T-helper 22 cell (primary cell): ENCODE data around the gene RASA3.
A peak's percentile ranks its signal among the peaks of the same experiment; 100 is the strongest.
"Not testable (repeated sequence)": the region's sequence is repeated elsewhere in the genome, so short reads cannot be mapped to it uniquely, and the experiment has no call there.

Experiments used
- DNase-seq: peaks from one replicate; pipeline ENCODE4 v3.0.0-alpha.2; 2020; ENCODE audit warnings: low read depth

RASA3 gene

DNA sequence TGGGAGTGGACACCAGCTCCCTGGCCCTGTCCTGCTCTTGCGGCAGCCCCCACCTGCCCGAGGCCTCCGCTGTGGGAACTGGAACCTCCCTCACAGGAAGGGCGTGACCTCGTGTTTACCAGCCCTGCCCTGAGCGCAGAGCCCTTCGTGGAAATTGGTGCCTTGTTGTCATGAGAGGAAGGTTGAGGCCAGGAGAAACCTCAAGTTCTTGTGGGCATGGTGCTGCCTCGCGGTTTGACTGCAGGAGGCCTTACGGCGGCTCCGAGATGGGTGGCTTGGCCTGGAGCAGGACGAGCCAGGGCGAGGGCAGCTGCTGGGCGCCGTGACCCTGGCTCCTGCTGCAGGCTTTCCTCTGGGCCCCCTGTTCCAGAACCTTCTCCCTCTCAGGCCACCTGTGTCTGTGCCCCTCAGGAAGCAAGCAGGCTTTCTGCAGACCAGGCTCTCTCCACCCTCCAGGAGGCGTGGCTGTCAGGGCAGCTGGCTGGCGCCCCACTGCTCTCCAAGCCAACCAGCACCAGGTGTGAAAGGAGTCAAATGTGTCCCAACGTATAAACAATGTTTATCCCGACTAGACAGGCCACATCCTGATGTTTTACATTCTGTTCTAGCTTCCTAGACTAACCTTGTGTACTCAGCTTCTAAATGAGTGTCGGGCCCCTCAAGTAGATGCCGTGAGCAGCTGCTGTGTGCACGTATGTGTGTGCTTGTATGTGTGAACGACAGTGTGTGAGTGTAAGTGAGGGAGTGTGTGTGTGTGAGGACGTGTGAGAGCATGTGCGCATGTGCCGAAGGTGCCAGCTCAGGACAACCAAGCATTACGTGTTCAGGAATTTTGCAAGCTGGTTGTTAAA lies 10.4 kb upstream of the RASA3 start:
- DNase-seq, result peak; percentile 71

DNA sequence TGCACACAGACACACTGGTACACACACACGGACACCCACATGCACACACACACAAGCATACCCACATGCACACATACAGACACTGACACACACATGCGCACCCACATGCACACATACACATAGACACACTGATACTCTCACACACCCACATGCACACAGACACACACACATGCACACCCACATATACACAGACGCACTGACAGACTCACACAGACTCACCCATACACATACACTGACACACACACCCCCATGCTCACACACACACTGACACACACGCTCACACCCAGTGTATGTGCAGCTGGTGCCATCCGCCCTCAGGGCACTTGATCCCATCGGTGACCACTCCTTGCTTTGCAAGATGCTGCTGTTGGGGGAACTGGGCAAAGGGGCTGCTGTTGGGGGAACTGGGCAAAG lies 9.7 kb upstream of the RASA3 start:
- no peak for DNase-seq

DNA sequence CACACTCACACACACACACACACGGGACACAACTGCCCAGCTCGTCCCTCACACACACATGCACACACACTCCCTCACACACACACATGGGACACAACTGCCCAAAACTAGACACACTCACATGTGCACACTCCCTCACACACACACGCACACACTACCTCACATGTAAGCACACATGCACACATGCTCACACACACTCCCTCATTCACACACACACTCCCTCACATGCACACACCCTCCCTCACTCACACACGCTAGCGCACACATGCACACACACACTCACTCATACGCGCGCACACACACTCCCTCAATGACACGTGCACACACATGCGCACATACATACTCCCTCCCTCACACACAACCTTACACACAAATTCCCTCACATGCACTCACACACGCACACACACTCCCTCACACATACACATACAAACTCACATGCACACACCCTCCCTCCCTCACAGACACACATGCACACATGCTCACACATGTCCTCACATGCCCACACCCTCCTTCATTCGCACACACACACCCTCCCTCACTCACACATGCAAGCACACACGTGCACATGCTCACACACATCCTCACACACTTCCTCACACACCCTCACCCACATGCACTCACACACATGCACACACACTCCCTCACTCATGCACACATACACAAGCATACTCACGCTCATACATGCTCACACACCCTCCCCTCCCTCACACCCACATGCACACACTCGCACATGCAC lies 9.0 kb upstream of the RASA3 start:
- DNase-seq, result no peak

DNA sequence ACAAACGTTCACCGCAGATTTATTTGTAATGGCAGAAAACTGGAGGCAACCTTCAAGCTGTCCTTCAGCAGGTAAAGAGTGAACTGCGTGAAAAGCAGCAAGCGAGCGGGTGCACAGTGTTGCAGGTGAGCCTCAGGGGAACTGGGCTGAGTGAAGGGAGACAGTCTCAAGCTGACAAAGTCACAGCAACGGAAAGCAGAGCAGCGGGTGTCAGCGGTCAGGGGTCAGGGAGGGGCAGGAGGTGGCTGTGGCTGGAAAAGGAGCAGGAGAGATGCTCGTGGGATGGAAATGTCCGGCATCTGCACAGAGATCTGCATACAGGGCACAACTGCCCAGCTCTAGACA lies 8.5 kb upstream of the RASA3 start:
- no peak for DNase-seq

DNA sequence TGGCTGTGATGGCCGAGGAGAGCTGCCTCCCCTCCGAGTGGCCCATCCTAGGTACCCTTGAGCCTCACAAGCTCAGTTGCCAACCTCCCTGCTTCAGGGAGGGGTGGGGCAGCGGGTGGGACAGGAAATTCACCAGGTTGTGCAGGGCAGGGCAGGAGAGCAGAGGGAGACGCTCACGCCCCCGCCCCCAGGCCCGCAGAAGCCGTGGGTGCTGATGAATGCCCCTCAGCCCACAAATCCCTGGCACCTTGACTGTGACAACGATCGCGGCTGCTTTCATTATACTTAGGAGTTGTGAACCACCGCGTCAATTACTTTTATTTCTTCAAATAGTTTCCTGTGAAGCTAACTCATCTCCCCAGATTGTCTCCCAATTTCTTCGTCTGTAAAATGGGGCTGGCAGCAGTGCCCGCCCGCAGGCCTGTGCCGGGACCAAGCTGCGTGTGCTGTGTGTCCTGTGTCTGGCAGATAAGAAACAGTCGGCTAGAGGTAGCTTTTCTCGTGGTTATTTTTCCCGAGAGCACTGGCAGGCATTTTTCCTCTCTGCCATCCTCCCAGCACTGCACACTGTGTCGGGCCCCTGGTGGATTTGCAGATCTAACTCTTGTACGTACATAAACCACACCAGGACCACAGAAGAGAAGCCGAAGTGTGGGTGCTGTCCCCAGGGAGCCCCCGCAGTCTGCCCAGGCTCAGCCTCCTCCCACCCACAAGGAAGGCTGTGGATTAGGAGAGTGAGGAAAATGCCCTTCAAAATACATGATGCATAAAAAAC lies 7.9 kb upstream of the RASA3 start:
- DNase-seq, result no peak

DNA sequence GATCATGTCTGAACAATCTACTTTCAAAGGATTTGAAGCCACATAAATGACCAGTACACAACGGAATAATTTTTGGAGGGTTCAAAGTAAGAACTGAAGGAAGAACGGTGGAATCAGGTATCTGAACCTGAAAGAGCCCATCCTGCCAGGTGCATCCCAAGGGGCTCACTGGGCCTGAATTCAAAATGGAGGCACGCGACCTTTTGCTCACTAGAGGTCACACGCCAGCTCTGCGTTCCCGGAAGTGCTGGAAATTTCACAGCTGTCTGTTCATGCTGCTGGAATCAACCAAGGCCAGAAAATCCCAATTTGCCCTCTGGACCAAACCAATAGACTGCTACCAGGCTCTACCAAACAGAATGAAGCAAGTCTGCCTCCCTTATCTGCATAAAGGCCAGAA lies 4.2 kb upstream of the RASA3 start:
- DNase-seq, result no peak

DNA sequence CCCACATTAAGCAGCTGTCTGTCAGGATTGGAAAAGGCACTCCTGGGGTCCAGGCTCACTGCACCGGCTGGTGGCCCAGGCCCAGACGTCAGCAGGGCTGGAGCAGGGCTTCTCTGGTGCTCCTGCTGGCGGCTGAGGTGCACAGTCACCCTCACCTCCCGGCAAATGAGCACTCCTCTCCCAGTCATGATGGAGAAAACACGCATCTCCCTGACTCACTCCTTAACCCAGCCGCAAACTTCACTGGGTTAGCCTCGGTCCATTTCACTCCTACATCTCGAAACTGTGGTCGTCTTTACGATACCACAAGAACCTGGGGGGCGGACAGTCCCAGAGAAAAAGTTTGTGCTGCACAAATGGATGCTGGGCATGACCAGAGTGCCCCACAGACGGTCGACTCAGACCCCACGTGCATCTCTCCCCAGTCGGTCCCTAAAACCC lies 3.3 kb upstream of the RASA3 start:
- no peak for DNase-seq

DNA sequence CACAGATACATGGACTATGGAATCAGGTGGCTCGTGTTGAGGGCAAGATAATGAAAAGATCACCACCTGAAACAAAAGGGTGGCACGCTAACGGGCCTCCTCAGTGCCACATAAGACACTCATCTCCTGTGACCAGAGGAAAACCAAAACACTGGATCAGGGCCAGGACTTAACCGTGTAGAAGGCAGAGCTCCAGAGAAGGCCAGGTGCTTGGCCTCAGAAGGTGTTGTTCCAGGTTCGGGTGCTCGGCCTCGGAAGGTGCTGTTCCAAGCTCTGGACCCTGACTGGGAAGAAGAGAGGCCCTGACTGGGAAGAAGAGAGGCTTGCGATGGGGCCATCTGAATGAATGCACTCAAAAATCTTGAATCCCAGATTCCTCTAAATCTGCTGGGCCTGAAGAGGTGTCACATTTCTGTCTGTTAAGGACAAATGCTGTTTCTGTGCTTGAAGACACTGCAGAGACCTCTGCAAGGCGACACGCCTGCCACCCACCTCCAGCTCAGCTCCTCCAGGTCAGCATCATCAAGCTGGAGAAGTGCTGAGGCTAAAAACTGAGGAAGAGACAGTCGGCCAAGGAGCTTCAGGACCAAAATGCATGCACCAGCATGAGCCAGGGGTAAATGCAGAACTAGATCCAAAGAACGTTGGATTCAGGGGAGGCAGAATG lies 2.7 kb upstream of the RASA3 start:
- no peak for DNase-seq

DNA sequence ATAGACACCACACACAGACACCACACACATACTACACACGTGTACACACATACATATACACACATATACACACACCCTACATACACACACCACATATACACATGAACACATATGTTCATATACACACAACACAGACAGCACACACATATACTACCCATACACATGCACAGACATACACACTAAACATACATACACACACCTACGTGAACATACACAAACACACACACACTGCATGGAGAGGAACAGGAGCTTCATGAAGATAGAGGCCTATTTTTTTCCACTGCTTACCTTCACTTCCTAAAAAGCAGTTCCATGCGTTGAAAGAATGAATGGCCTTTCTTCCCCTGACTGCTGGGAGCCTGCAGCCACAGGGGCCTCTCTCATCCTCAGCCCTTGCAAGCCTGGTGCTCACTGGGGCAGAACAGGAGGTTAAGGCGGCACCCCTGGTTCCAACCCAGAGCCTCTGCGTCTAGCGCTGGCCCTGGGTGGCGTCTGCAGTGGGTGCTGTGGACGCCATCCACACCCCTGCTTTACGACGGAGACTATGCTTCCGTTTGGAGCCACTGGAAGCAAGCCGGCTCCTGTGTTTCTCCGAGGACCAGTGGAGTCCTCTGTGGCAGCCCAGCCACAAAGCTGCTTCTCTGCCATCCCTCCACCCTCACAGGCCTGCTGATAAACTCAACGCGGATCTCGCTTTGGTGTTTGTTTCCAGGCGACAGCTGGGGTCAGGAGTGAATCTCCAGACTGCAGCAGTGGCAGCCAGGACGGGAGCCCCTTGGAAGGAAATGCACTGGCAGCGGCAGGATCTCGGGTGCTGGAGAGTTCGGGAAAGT lies 1.9 kb upstream of the RASA3 start:
- no peak for DNase-seq

DNA sequence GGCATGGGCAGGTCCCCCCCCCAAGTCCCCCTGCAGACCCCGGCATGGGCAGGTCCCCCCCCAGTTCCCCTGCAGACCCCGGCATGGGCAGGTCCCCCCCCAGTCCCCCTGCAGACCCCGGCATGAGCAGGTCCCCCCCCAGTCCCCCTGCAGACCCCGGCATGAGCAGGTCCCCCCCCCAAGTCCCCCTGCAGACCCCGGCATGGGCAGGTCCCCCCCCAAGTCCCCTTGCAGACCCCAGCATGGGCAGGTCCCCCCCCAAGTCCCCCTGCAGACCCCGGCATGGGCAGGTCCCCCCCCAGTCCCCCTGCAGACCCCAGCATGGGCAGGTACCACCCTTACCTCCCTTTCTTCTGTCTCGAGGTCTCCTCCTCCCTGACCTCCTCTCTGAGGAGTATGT lies 1.1 kb upstream of the RASA3 start:
- not testable (repeated sequence) for DNase-seq

DNA sequence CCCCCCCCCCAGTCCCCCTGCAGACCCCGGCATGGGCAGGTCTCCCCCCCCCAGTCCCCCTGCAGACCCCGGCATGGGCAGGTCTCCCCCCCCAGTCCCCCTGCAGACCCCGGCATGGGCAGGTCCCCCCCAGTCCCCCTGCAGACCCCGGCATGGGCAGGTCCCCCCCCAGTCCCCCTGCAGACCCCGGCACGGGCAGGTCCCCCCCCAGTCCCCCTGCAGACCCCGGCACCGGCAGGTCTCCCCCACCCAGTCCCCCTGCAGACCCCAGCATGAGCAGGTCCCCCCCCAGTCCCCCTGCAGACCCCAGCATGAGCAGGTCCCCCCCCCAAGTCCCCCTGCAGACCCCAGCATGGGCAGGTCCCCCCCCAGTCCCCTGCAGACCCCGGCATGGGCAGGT lies 703 bp upstream of the RASA3 start:
- not testable (repeated sequence) for DNase-seq

DNA sequence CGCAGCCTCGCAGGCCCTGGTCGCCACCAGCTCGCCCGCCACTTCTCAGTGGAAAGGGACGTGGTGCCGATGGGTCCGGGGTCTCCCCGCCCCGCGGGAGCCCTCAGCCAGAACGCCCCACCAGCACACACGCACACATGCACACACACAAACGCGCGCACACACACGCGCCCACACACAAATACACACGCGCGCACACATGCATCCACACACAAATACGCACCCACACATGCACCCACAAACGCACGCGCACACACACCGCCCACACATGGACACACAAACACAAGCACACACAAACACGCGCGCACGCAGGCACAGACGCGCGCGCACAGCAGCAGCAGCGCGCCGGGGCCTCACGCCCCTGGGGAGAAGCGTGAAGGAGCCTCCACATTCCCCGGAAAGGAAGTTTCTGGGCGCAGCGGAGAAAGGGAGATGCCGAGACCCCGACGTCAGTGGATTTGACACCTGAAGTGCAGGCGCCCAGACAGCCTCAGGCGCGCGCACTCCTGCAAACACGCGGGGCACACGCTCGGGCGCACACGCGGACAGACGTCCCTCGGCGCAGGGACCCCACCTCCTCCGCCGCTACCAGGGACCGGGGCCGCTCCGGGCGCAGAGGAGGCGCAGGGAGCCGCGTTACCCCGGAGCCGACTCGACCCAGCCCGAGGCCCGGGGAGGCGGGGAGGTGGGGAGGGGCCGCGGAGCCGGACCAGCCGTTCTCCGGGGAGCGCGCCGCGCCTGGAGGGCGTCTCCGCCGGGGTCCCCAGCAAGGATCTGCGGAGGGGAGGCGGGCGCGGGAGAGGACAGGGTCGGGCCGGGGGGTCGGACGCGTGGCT lies 622 bp downstream of the RASA3 start:
- no peak for DNase-seq

DNA sequence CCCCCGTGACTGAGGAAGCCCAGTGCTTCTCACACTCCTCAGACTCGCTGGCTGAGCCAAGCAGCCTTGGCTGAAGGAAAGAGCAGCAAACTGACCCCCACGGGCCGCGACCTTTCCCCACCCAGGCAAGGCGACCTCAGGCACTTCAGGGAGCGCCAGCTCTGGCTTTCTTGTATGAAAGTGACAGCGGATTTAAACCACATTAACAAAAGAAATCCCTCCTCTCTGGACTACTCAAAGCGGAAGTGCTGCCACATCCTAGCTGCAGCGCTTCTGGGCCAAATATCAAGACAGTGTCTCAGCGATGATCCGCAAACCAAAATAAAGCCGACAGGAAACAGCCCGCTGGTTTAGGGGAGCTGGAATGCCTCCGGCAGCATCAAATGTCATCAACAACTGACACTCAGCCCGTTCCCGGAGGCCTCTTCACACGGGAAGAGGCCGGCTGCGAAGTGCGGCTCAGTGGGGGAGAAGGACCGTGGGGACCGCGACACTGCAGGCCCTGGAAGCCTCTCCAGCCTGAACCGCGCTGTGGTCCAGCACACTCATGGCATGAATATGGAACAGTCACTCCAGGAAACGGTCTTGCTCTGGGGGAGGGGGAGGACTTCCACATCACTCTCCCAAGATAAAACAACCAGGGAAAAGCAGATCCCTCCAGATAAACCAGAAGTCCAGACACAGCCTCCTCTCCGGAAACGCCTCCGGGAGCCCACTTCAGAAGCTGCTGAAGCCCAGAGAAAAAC lies 1.4 kb downstream of the RASA3 start:
- DNase-seq, result peak; percentile 69

DNA sequence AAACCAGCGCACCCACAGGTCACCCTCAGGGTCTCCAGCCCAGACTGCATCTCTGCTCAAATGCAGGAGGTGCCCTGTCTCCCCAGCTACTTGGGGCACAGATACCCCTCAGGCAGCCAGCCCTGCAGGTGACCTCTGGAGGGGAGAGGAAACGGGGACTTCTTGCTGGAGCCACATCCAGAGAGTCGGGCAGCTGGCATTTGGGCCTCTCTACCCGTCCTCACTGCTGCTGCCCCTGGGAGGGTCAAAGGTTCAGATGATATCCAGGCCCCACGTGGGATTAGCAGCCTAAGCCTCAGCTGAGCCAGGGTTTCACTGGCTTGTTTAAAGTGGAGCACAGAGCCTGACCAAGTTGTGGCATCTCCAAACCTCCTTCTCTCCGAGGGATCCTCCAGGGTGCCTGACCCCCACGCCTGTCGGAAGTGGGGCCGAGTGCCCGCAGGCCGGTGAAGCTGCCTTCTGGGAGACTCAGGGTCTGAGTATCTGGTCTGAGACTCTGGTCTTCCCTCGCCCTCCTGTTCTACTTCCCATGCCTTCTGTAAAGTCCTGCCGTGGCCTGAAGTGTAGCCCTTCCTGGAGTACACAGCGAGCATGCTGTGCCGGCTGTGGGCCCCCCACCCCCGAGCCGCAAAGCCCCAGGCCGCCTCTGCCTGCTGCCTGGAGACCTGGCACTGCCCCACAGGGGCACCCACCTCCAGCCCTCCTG lies 2.1 kb downstream of the RASA3 start:
- no peak for DNase-seq

DNA sequence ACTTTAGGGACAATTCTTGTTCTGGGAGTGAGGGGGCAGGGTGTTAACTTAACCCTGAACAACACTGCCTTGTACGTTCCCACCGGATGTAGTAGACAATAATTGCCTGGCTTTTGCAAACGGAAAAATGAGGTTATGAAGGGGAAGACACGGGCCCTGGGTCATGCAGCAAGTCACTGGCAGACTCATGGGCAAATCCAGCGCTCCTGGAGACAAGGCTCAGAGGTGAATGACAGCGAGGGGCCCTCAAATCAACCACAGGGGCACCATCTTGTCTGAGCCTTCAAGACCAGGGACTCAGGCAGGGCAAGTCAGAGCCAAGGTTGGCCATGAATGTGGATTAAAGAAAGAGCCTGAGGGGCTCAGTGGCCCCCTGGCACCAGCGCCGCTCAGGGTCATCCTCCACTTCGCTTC lies 2.8 kb downstream of the RASA3 start:
- no peak for DNase-seq

DNA sequence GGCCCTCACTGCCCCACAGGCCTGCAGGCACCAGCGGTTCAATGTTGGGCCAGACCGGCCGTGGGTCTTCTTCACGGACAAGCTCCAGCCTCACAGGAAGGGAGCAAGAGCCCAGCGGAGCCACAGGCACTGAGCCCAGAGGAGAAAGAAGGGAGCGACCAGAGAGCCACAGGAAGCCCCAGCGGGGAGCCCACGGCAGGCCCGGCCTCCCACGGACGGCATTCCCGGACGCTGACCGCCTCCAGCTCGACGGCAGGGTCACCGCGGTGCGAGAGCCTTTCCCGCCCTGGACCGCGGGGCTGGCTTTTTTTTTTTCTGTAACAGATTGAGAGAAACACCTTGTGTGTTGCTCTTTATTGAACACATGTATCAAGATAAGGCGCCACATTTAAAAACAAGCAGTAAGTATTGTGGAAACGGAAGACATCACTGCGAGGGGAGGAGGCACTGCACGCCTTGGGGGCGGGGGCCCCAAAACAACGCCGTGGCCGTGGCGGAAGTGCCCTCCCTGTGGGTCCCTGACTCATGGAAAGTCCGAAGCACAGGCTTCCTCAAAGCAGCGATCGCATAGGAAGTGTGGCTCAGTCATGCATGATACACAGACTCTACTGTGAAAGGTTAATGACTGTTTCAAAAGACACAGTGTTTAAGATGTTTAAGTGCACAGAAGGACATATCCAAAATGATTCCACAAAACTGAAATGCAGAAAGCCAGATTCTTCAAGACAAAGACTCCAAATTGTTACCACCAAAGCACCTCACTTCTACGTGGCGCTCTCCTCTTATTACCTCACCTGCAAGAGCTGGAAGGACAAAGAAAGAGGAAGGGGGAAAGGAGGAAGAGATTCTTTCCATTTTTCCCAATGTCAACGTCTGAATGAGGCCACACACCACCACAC lies 3.5 kb downstream of the RASA3 start:
- peak; percentile 85 for DNase-seq

DNA sequence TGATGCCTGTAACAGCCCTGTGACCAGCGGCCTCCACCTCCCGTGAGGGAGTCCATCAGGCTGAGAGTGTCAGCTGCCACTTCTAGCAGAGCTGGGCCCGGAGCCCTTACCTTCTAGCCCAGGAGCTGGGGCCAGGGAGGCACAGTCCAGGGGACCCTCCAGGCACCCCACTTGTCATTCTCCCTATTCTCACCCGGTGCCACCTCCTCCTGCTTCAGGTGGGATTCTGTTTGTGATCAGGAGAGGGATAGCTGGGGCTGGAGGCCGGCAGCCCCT lies 4.1 kb downstream of the RASA3 start:
- no peak for DNase-seq
